WTC11 (cell line): ENCODE measurements around the gene BPGM. TPM values are rescaled to one million over a fixed set of nuclear protein-coding genes. Genes with fewer than 3 reads are reported as not detected.

Experiments used
- ATAC-seq: fragments of 200-7000 bp; cut with Tn5 transposase; 2 replicates; pipeline ENCODE4 v1.10.0; 2021; ENCODE audit warnings: mild to moderate bottlenecking, moderate library complexity
- CTCF ChIA-PET: fragments of 300-600 bp; sonication (Branson Sonifier 250); formaldehyde crosslinking; loops from one replicate; lab custom pipeline; 2021; ENCODE audit warnings: antibody characterized with exemption; lab: Charles Lee
- POLR2A ChIA-PET: fragments of 350-600 bp; sonication (Branson Sonifier 250); formaldehyde crosslinking; loops from one replicate; lab custom pipeline; 2021; ENCODE audit warnings: antibody characterized with exemption; lab: Charles Lee
- DNase-seq: peaks from one replicate; pipeline ENCODE4 v3.0.0; 2021; ENCODE audit warnings: low spot score
- H3K27ac Mint-ChIP-seq: 2 replicates; pipeline ENCODE4 v1.8.0; 2021; ENCODE audit warnings: mixed read lengths
- H3K27me3 Mint-ChIP-seq: 2 replicates; pipeline ENCODE4 v1.8.0; 2021; ENCODE audit warnings: low read depth, mild to moderate bottlenecking, moderate library complexity, mixed read lengths
- H3K36me3 Mint-ChIP-seq: 2 replicates; pipeline ENCODE4 v1.8.0; 2021; ENCODE audit warnings: mixed read lengths
- H3K4me1 Mint-ChIP-seq: 2 replicates; pipeline ENCODE4 v1.8.0; 2022; ENCODE audit warnings: mixed read lengths
- H3K4me3 Mint-ChIP-seq: 2 replicates; pipeline ENCODE4 v1.8.0; 2021; ENCODE audit warnings: mild to moderate bottlenecking, moderate library complexity, mixed read lengths
- H3K9me3 Mint-ChIP-seq: 2 replicates; pipeline ENCODE4 v1.8.0; 2021; ENCODE audit warnings: mixed read lengths
- CREM ChIP-seq: sonication (generic); formaldehyde crosslinking; IDR thresholded peaks from 2 replicates; pipeline ENCODE4 v1.8.1; 2022; ENCODE audit warnings: mild to moderate bottlenecking, missing genetic modification reagents, moderate library complexity
- FOXJ3 ChIP-seq: sonication (generic); formaldehyde crosslinking; IDR thresholded peaks from 2 replicates; pipeline ENCODE4 v1.9.0; 2021; ENCODE audit warnings: missing genetic modification reagents, mild to moderate bottlenecking, borderline replicate concordance
- GABPB1 ChIP-seq: sonication (generic); formaldehyde crosslinking; IDR thresholded peaks from 2 replicates; pipeline ENCODE4 v1.8.1; 2023; ENCODE audit warnings: mild to moderate bottlenecking, missing genetic modification reagents
- JUN ChIP-seq: sonication (generic); formaldehyde crosslinking; IDR thresholded peaks from 2 replicates; pipeline ENCODE4 v1.8.0; 2023; ENCODE audit warnings: mild to moderate bottlenecking, missing genetic modification reagents
- KAT7 ChIP-seq: sonication (generic); formaldehyde crosslinking; IDR thresholded peaks from 2 replicates; pipeline ENCODE4 v1.8.1; 2023; ENCODE audit warnings: missing genetic modification reagents, mild to moderate bottlenecking, borderline replicate concordance
- NFYB ChIP-seq: sonication (generic); formaldehyde crosslinking; conservative IDR thresholded peaks from 2 replicates; pipeline ENCODE4 v1.8.0; 2022; ENCODE audit warnings: low read depth, missing genetic modification reagents
- NR3C1 ChIP-seq: sonication (generic); formaldehyde crosslinking; conservative IDR thresholded peaks from 2 replicates; pipeline ENCODE4 v1.8.1; 2023; ENCODE audit warnings: low read depth, mild to moderate bottlenecking, missing genetic modification reagents
- PRDM15 ChIP-seq: sonication (generic); formaldehyde crosslinking; IDR thresholded peaks from 2 replicates; pipeline ENCODE4 v1.8.0; 2022; ENCODE audit warnings: missing genetic modification reagents
- SMAD4 ChIP-seq: sonication (generic); formaldehyde crosslinking; IDR thresholded peaks from 2 replicates; pipeline ENCODE4 v1.8.0; 2022; ENCODE audit warnings: mild to moderate bottlenecking, missing genetic modification reagents
- TEAD4 ChIP-seq: sonication (generic); formaldehyde crosslinking; IDR thresholded peaks from 2 replicates; pipeline ENCODE4 v1.8.0; 2022; ENCODE audit warnings: mild to moderate bottlenecking, missing genetic modification reagents
- TP53 ChIP-seq: sonication (generic); formaldehyde crosslinking; IDR thresholded peaks from 2 replicates; pipeline ENCODE4 v1.8.1; 2023; ENCODE audit warnings: mild to moderate bottlenecking, missing genetic modification reagents
- USF1 ChIP-seq: sonication (generic); formaldehyde crosslinking; IDR thresholded peaks from 2 replicates; pipeline ENCODE4 v1.8.0; 2022; ENCODE audit warnings: mild to moderate bottlenecking, missing genetic modification reagents
- ZNF121 ChIP-seq: sonication (generic); formaldehyde crosslinking; IDR thresholded peaks from 2 replicates; pipeline ENCODE4 v1.8.0; 2023; ENCODE audit warnings: missing genetic modification reagents
- ZNF219 ChIP-seq: sonication (generic); formaldehyde crosslinking; IDR thresholded peaks from 2 replicates; pipeline ENCODE4 v1.8.0; 2023; ENCODE audit warnings: missing genetic modification reagents, mild to moderate bottlenecking, borderline replicate concordance
- ZNF416 ChIP-seq: fragments of 250-450 bp; sonication (Bioruptor Pico); IDR thresholded peaks from 2 replicates; pipeline ENCODE4 v1.9.0; 2021; ENCODE audit warnings: mild to moderate bottlenecking, inconsistent platforms
- ZNF671 ChIP-seq: fragments of 250-450 bp; sonication (Bioruptor Pico); IDR thresholded peaks from 2 replicates; pipeline ENCODE4 v1.8.0; 2021; ENCODE audit warnings: mild to moderate bottlenecking
- total RNA-seq: library from RNA; stranded (reverse); gene quantifications from 3 replicates; pipeline ENCODE4 v1.2.3, GENCODE V29; 2021
- TF ChIP-seq, protein P1 (sequence below): sonication (generic); formaldehyde crosslinking; IDR thresholded peaks from 2 replicates; pipeline ENCODE4 v1.8.1; 2023; ENCODE audit warnings: mild to moderate bottlenecking, missing genetic modification reagents, moderate library complexity
- TF ChIP-seq, protein P2 (sequence below): sonication (generic); formaldehyde crosslinking; IDR thresholded peaks from 2 replicates; pipeline ENCODE4 v1.8.0; 2023; ENCODE audit warnings: missing genetic modification reagents, mild to moderate bottlenecking, borderline replicate concordance

The BPGM gene
- total RNA-seq, 1 experiment from 2014 or later = 14.6 TPM

DNA sequence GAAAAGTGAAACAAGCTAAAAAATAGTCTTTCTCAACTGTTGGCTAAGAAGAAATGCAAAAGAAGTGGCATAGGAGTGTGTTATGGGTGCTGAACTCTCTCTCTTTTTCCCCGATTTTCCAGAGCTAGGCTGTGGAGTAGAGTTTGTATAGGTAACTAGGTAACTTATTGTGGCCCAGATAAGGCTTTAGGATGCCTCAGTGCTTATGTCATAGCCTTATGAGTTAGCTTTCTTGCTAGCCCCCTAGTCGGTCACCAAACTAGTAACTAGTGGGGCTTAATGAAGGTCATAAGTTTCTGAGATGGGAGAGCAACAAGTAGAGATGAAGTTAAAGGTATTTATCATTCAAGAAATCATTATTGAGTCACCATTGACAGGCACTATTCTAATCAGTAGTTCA, 32.4 kb downstream of the BPGM start (continued):
- TF ChIP-seq FOXJ3 (CRISPR knock-in tag) (no peak), NR3C1 (CRISPR knock-in tag) (no peak), ZNF219 (CRISPR knock-in tag) (no peak), GABPB1 (CRISPR knock-in tag) (no peak), ZNF671 (CRISPR knock-in tag) (no peak), SMAD4 (CRISPR knock-in tag) (no peak), NFYB (CRISPR knock-in tag) (no peak), ZNF121 (CRISPR knock-in tag) (no peak), KAT7 (CRISPR knock-in tag) (no peak), USF1 (CRISPR knock-in tag) (no peak), ZNF416 (CRISPR knock-in tag) (no peak), CREM (CRISPR knock-in tag) (no peak), TP53 (CRISPR knock-in tag) (no peak), PRDM15 (CRISPR knock-in tag) (no peak)

- ChIA-PET CTCF (interaction anchor here (1.0 kb wide), 1 partner anchor 10 kb away, joined by 3 read pairs; no protein-coding TSS in a partner anchor), POLR2A (no interaction called here)
- no peaks in the 10 kb centered on the region for H3K9me3 Mint-ChIP-seq
- DNase-seq = no peak
- TF ChIP-seq JUN (CRISPR knock-in tag) (no peak), CREM (CRISPR knock-in tag) (no peak)
- TF ChIP-seq, protein P1, sequence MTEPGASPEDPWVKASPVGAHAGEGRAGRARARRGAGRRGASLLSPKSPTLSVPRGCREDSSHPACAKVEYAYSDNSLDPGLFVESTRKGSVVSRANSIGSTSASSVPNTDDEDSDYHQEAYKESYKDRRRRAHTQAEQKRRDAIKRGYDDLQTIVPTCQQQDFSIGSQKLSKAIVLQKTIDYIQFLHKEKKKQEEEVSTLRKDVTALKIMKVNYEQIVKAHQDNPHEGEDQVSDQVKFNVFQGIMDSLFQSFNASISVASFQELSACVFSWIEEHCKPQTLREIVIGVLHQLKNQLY = no peak
- TF ChIP-seq, all 79 proteins: peak for 0
- H3K27ac Mint-ChIP-seq = no peak overlapping the region
- H3K36me3 Mint-ChIP-seq = peaks cover 6% of the 10 kb centered on the region
- no peaks in the 10 kb centered on the region for H3K4me1 Mint-ChIP-seq
- H3K4me3 Mint-ChIP-seq = no peak overlapping the region
- no peaks in the 10 kb centered on the region for H3K27me3 Mint-ChIP-seq
- no peak for ATAC-seq
Measured at GRCh38 chr7:134684165-134684564, 37.5 kb downstream of the BPGM start.

DNA sequence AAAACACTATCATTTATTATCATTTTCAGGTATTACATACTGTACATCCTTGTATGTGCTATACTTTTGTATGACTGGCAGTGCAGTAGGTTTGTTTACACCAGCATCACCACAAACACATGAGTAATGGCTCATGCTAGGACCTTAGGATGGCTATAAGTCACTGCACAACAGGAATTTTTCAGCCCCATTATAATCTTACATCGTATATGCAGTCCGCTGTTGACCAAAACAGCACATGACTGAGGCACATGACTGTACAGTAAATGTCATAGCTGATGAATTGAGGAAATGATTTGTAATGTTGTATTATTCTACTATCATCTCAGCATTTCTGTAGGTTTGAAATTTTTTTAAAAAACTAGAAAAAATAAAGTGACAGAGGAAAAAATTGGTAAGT, 38.6 kb downstream of the BPGM start:
- DNase-seq (no peak), ATAC-seq (no peak)
- Mint-ChIP-seq H3K4me1 (no peaks in the 10 kb centered on the region), H3K9me3 (no peaks in the 10 kb centered on the region), H3K36me3 (no peaks in the 10 kb centered on the region), H3K4me3 (no peak overlapping the region), H3K27ac (no peak overlapping the region), H3K27me3 (no peaks in the 10 kb centered on the region)
- ChIA-PET CTCF (no interaction called here), POLR2A (no interaction called here)
- TF ChIP-seq TEAD4 (CRISPR knock-in tag) = no peak
- TF ChIP-seq, protein P2, sequence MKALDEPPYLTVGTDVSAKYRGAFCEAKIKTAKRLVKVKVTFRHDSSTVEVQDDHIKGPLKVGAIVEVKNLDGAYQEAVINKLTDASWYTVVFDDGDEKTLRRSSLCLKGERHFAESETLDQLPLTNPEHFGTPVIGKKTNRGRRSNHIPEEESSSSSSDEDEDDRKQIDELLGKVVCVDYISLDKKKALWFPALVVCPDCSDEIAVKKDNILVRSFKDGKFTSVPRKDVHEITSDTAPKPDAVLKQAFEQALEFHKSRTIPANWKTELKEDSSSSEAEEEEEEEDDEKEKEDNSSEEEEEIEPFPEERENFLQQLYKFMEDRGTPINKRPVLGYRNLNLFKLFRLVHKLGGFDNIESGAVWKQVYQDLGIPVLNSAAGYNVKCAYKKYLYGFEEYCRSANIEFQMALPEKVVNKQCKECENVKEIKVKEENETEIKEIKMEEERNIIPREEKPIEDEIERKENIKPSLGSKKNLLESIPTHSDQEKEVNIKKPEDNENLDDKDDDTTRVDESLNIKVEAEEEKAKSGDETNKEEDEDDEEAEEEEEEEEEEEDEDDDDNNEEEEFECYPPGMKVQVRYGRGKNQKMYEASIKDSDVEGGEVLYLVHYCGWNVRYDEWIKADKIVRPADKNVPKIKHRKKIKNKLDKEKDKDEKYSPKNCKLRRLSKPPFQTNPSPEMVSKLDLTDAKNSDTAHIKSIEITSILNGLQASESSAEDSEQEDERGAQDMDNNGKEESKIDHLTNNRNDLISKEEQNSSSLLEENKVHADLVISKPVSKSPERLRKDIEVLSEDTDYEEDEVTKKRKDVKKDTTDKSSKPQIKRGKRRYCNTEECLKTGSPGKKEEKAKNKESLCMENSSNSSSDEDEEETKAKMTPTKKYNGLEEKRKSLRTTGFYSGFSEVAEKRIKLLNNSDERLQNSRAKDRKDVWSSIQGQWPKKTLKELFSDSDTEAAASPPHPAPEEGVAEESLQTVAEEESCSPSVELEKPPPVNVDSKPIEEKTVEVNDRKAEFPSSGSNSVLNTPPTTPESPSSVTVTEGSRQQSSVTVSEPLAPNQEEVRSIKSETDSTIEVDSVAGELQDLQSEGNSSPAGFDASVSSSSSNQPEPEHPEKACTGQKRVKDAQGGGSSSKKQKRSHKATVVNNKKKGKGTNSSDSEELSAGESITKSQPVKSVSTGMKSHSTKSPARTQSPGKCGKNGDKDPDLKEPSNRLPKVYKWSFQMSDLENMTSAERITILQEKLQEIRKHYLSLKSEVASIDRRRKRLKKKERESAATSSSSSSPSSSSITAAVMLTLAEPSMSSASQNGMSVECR = no peak
